ENCODE measurements around the gene ARMH3. TPM values are rescaled to one million over a fixed set of nuclear protein-coding genes. Genes with fewer than 3 reads are reported as not detected.

ARMH3 gene
- total RNA-seq, 1 donor from 2014 or later, result 4.5 TPM

DNA sequence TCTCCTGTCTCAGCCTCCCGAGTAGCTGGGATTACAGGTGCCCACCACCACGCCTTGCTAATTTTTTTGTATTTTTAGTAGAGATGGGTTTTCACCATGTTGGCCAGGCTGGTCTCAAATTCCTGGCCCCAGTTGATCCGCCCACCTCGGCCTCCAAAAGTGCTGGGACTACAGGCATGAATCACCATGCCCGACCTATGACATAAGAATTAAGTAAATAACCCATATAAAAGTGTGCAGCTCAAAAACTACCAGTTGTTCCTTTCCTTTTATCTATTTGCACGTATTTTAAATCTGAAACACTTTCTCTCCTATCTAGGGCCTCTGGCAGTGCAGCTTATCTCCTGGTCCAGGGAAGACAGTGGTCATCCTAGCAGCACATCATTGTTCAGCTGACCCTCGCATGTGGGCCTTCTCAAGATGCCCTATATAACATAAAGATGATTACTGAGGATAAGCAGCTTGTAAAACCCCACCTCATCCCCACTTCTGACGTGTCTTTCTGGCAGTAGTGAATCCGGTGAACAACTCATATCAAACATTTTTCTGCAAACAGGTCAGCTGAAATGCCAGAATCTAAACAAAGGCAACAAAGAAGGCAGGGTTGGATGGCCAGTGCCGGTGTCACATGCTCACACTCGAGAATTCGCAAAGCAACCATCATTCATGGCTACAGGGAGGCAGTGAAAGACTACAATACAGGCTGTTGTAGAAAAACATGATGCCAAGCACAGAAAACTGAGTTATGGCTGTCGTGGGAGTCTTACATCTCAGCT, 176.3 kb downstream of the ARMH3 start:
- Histone ChIP-seq H3K27me3 (no peaks in the 10 kb centered on the region), H3K9me3 (no peaks in the 10 kb centered on the region), H3K36me3 (peaks cover 0 to under 1% of the 10 kb centered on the region in 2 donors), H3K4me1 (no peaks in the 10 kb centered on the region), H3K27ac (no peak overlapping the region), H3K4me3 (no peak overlapping the region)
- DNase-seq (ENCODE audit: low spot score in 2 of 2), result no peak
- intact Hi-C loops (cut with DNase I), result no loop called here
- TF ChIP-seq, protein P1, sequence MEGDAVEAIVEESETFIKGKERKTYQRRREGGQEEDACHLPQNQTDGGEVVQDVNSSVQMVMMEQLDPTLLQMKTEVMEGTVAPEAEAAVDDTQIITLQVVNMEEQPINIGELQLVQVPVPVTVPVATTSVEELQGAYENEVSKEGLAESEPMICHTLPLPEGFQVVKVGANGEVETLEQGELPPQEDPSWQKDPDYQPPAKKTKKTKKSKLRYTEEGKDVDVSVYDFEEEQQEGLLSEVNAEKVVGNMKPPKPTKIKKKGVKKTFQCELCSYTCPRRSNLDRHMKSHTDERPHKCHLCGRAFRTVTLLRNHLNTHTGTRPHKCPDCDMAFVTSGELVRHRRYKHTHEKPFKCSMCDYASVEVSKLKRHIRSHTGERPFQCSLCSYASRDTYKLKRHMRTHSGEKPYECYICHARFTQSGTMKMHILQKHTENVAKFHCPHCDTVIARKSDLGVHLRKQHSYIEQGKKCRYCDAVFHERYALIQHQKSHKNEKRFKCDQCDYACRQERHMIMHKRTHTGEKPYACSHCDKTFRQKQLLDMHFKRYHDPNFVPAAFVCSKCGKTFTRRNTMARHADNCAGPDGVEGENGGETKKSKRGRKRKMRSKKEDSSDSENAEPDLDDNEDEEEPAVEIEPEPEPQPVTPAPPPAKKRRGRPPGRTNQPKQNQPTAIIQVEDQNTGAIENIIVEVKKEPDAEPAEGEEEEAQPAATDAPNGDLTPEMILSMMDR (IDR thresholded peaks at IDR 0.05), result no peak

DNA sequence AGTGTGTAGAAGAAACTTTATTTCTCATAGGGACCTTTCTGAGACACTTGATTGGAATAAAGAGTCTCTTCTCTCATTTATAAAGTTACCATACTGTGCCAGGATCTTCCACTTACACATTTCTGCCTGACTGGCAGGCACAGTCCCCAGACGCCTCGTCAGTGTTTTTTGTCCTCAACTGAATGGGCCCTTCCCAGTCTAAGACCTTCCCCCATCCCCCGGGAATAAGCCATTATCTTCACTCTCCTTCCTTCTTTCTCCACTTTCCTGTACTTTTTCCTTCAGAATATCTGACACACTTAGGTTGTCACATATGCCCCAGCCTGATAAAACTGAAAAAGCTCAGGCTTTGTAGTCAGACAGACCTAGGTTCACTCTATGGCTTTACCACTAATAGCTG, 177.1 kb downstream of the ARMH3 start:
- Histone ChIP-seq H3K4me1 (no peaks in the 10 kb centered on the region), H3K4me3 (no peak overlapping the region), H3K36me3 (peaks cover 0 to 2% of the 10 kb centered on the region in 2 donors), H3K27ac (no peak overlapping the region), H3K27me3 (no peaks in the 10 kb centered on the region), H3K9me3 (no peaks in the 10 kb centered on the region)
- intact Hi-C loops (cut with DNase I), result no loop called here
- TF ChIP-seq, protein P1 (IDR thresholded peaks at IDR 0.05), result no peak
- DNase-seq (ENCODE audit: low spot score in 2 of 2), result no peak

DNA sequence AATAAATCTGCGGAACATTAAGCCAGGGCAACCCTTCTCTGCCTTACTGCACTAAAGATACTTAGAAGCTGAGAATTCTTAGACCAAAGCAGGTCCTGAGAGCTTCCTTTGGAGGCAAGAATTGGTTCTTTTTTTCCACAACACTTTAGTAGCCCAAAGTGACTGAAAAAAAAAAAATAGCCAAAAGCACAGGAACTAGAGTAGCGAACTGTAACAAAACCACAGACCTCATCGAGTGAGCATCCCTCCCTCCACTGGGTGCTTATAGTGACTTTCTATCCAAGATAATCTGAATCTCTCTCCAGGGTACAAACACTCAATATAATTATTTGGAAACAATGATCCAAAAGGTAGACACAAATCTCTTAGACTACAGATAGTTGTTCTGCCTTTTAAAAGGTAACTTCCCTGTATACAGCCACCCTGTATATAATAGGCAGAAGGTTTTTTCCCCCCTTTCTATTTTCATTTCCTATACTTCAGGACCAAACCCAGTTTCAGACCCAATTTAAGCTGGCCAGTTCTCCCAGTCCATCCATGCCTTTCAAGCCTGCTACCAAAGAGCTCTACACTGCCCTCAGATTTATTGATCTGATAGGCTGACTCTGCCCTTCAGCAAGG, 180.8 kb downstream of the ARMH3 start:
- TF ChIP-seq, protein P1 (IDR thresholded peaks at IDR 0.05), result no peak
- H3K4me3 ChIP-seq, result no peak overlapping the region
- intact Hi-C loops (cut with DNase I), result no loop called here
- no peaks in the 10 kb centered on the region for H3K27me3 ChIP-seq
- DNase-seq (ENCODE audit: low spot score in 2 of 2), result no peak
- peaks cover 0 to 2% of the 10 kb centered on the region in 2 donors for H3K36me3 ChIP-seq
- H3K27ac ChIP-seq, result no peak overlapping the region
- H3K9me3 ChIP-seq, result no peaks in the 10 kb centered on the region
- H3K4me1 ChIP-seq, result no peaks in the 10 kb centered on the region

DNA sequence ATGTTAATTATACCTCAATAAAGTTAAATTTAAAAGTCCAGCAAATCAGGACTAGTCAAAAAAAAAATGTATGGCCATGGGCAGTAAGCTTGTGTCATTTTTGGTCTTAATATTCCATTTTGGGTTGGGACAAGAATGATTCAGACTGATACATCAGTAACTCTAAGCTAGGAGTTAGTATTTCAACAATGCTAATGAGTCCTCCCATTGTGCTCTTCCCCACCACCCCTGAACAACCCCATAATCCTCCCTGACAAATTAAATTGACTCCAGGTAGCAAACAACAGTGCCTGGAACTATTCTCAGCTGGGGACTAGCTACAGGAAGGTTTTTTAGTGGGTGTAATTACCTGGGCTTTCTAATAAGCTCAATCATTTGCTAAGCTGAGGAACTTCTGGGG, 181.7 kb downstream of the ARMH3 start:
- no peaks in the 10 kb centered on the region for H3K4me1 ChIP-seq
- intact Hi-C loops (cut with DNase I), result no loop called here
- TF ChIP-seq, protein P1 (IDR thresholded peaks at IDR 0.05), result no peak
- DNase-seq (ENCODE audit: low spot score in 2 of 2), result no peak
- H3K27me3 ChIP-seq, result no peaks in the 10 kb centered on the region
- no peak overlapping the region for H3K4me3 ChIP-seq
- no peaks in the 10 kb centered on the region for H3K9me3 ChIP-seq
- H3K36me3 ChIP-seq, result peaks cover 0 to 2% of the 10 kb centered on the region in 2 donors
- H3K27ac ChIP-seq, result no peak overlapping the region

DNA sequence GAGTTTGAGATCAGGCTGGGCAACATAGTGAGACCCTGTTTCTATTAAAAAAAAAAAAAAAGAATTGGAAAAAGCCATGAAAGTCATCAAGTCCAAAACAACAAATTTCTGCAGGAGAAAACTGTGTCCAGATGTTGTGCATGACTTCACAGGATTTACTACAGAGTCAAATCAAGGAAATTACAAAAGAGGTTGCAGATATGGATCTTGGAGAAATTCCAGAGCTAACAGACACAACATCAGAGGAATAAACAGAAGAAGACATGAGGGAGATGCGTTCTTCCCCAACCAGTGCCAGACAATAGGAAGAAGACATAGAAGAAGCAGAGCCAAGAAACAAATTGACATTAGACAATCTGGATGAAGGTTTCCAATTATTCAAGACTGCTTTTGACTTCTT, 188.0 kb downstream of the ARMH3 start:
- peaks cover 0 to 7% of the 10 kb centered on the region in 2 donors for H3K9me3 ChIP-seq
- intact Hi-C loops (cut with DNase I), result no loop called here
- H3K4me3 ChIP-seq, result no peak overlapping the region
- DNase-seq (ENCODE audit: low spot score in 2 of 2), result no peak
- no peaks in the 10 kb centered on the region for H3K4me1 ChIP-seq
- peaks cover 0 to 1% of the 10 kb centered on the region in 2 donors for H3K36me3 ChIP-seq
- H3K27me3 ChIP-seq, result no peaks in the 10 kb centered on the region
- TF ChIP-seq, protein P1 (IDR thresholded peaks at IDR 0.05), result no peak
- H3K27ac ChIP-seq, result no peak overlapping the region

Data from ascending aorta (tissue), 2 donors.